ENCODE results near the gene S1PR1.

S1PR1 gene

DNA sequence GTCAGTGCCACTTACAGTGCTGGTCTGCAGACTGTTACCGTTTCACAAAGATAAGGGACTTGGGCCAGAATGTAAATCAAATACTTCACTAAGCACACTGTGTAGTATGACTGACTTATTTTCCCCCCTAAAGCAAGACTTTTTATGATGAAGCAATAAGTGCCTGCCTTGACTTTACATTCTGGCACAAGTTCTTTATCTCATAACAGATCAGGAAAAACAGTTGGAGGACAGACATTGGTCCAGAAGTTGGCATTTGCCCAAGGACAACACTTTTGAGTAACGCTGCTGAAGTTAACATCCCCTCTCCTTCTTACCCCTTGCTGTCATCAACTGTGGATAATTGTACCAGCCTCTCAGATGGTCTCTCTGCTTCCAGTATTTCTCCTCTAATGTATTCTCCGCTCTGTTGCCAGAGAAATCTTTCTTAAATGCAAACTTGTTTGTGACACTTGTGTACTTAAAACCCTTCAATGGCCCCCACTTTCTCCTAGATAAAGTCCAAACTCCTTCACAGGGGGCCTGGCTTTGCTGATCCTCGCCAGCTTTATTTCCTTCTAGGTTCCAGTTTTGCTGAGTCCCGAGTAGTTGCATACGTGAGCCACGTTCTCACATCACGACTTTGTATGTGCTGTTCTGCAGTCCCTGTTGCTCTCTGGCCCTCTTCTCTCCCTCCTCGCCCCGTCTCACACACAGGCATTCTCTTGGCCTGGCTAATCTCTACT is 45.7 kb downstream of the S1PR1 start:
- no peak for TF ChIP-seq POLR2AphosphoS5 (IDR thresholded peaks at IDR 0.05; ENCODE audit: low read depth, low read length)
- TF ChIP-seq FOXP2 (optimal IDR thresholded peaks at IDR 0.05; ENCODE audit: borderline replicate concordance, extremely low read depth, extremely low read length, insufficient read depth), result no peak
- TF ChIP-seq REST (IDR thresholded peaks at IDR 0.05; ENCODE audit: insufficient read depth in 1 of 2, low read depth in 2 of 2, low read length in 2 of 2), result no peak
- TF ChIP-seq SIN3A (IDR thresholded peaks at IDR 0.05; ENCODE audit: borderline replicate concordance, insufficient read depth, low read length), result no peak
- no peak for TF ChIP-seq TAF1 (IDR thresholded peaks at IDR 0.05; ENCODE audit: borderline replicate concordance, insufficient read depth, low read length)

- no peak for TF ChIP-seq TAF1 (IDR thresholded peaks at IDR 0.05; ENCODE audit: borderline replicate concordance, insufficient read depth, low read length)
- TF ChIP-seq SIN3A (IDR thresholded peaks at IDR 0.05; ENCODE audit: borderline replicate concordance, insufficient read depth, low read length), result no peak
- no peak for TF ChIP-seq FOXP2 (optimal IDR thresholded peaks at IDR 0.05; ENCODE audit: borderline replicate concordance, extremely low read depth, extremely low read length, insufficient read depth)
Observed at GRCh38 chr1:101283443-101283842, 46.6 kb downstream of the S1PR1 start.

- TF ChIP-seq POLR2AphosphoS5 (IDR thresholded peaks at IDR 0.05; ENCODE audit: low read depth, low read length), result no peak
- no peak for TF ChIP-seq REST (IDR thresholded peaks at IDR 0.05; ENCODE audit: insufficient read depth in 1 of 2, low read depth in 2 of 2, low read length in 2 of 2)
- TF ChIP-seq TAF1 (IDR thresholded peaks at IDR 0.05; ENCODE audit: borderline replicate concordance, insufficient read depth, low read length), result no peak
- TF ChIP-seq FOXP2 (optimal IDR thresholded peaks at IDR 0.05; ENCODE audit: borderline replicate concordance, extremely low read depth, extremely low read length, insufficient read depth), result no peak
- no peak for TF ChIP-seq SIN3A (IDR thresholded peaks at IDR 0.05; ENCODE audit: borderline replicate concordance, insufficient read depth, low read length)
Observed at GRCh38 chr1:101284021-101284420, 47.2 kb downstream of the S1PR1 start.

- TF ChIP-seq POLR2AphosphoS5 (IDR thresholded peaks at IDR 0.05; ENCODE audit: low read depth, low read length) (no peak), REST (IDR thresholded peaks at IDR 0.05; ENCODE audit: insufficient read depth in 1 of 2, low read depth in 2 of 2, low read length in 2 of 2) (no peak), FOXP2 (optimal IDR thresholded peaks at IDR 0.05; ENCODE audit: borderline replicate concordance, extremely low read depth, extremely low read length, insufficient read depth) (no peak), SIN3A (IDR thresholded peaks at IDR 0.05; ENCODE audit: borderline replicate concordance, insufficient read depth, low read length) (no peak), TAF1 (IDR thresholded peaks at IDR 0.05; ENCODE audit: borderline replicate concordance, insufficient read depth, low read length) (no peak)
Observed at GRCh38 chr1:101284622-101285218, 47.9 kb downstream of the S1PR1 start.

- TF ChIP-seq POLR2AphosphoS5 (IDR thresholded peaks at IDR 0.05; ENCODE audit: low read depth, low read length), result no peak
- TF ChIP-seq TAF1 (IDR thresholded peaks at IDR 0.05; ENCODE audit: borderline replicate concordance, insufficient read depth, low read length), result no peak
- TF ChIP-seq FOXP2 (optimal IDR thresholded peaks at IDR 0.05; ENCODE audit: borderline replicate concordance, extremely low read depth, extremely low read length, insufficient read depth), result no peak
- TF ChIP-seq SIN3A (IDR thresholded peaks at IDR 0.05; ENCODE audit: borderline replicate concordance, insufficient read depth, low read length), result no peak
- no peak for TF ChIP-seq REST (IDR thresholded peaks at IDR 0.05; ENCODE audit: insufficient read depth in 1 of 2, low read depth in 2 of 2, low read length in 2 of 2)
Observed at GRCh38 chr1:101285922-101286570, 49.2 kb downstream of the S1PR1 start.
